HG03354 (cell line): ENCODE results near the gene SNX32.
A peak's percentile ranks its signal among the peaks of the same experiment; 100 is the strongest.

Experiments
- ATAC-seq: cut with Tn5 transposase; IDR thresholded peaks from one replicate; pipeline ENCODE4 v1.9.1; 2021; ENCODE audit warnings: mild to moderate bottlenecking; ENCODE audit not compliant: unreplicated experiment, poor library complexity, severe bottlenecking

SNX32 gene

DNA sequence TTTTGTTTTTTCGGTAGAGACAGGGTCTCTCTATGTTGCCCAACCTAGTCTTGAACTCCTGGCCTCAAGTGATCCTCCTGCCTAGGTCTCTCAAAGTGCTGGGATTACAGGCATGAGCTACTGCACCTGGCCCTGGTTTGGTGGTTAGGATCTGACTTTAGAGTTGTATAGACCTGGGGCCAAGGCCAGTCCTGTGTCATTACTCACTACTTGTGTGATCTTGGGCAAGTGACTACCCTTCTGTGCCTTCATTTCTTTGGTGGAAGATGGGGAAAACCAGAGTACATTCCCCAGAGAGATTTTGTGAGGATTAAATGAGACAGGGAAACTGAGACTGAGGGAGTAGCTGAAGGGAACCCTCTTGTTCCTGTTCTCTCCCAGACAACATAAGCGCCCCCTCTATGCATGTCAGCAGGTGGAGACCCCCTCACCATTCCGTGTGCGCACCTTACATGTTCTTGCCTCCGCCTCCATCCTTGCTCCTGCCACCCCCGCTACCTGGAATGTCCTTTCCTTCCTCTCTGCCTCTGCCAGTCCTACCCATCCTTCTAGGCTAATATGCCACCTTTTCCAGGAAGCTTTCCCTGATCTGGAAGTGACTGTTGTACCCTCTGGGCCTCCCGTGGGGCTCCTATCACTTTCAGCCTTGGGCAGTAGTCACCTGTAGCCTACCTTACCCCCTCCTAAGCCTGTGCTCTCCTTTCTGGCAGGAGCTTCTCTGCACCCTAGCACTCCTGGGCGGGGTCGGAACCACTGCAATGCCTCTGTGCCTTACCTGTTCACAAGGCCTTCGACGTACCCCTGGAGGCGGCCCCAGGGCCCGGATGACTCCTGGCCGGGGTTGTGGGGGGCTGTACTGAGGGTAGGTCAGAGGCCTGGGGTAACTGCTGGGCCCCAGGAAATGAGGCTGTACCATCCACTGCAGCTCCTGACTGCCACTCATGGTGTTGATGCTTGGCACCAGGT, 62.6 kb downstream of the SNX32 start:
- no peak for ATAC-seq

GRCh38 chr11:65897020-65897471, 63.3 kb downstream of the SNX32 start:
- ATAC-seq = no peak

DNA sequence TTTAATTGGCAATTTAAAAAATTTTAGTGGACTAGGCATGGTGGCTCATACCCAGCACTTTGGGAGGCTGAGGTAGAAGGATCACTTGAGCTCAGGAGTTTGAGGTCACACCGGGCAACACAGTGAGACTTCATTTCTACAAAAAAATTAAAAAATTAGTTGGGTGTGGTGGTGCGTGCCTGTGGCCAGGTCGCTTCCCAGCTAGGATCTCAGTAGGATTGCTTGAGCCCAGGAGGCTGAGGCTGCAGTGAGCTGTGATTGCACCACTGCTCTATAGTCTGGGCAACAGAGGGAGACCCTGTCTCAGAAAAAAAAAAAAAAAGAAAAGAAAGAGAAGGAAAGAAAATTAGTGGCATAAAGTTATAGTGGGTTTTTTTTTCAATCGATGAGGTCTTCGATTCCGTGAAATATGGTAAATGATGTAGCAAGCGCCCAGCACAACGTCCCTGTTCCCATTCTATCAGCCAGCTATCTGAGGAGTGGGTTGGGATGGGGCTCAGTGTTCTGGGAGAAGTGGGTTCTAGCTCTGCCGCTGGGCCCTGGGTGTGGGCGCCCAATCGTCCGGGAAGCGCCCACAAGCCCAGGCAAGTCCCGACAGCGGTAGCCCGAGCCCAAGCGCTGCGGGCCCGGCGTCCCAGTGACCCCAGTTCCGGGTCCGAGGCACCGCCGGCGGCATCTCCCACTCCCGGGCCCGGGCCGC, 65.0 kb downstream of the SNX32 start:
- ATAC-seq = no peak

DNA sequence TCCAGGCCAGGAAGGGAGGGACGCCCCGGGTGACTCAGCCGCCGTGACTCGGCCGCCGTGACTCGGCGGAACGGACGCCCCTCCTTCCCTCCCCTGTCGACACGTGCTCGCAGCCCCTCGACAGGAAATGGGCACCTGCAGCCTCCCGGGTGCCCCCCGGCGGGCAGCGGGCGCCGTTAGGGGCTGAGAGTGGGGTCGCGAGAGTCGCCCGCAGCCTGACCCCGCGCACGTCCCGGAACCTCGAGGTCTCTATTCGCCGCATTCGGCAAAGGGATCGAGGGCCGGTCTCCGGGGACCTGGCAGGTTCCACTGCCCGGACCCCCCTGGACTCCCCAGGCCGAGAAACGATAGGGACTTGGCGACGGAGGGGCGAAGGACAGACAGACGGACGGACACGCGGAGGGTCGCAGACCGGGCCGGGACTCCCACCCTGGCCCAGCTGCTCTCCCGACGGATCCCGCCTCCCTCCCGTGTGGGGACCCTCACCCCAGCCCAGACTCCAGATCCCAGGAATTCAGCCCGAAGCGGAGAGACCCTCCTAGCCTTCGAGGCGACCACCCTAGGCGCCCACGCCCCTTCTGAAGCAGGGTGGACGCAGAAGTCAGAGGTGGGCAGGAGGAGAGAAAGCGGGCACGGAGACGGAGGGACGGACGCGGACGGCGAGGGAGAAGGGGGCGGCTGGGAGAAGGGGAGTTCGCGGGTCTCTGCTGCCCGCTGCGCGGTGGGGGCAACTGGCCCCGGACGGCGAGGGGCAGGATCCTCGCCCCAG, 65.8 kb downstream of the SNX32 start:
- ATAC-seq = no peak

GRCh38 chr11:65900125-65900898, 66.5 kb downstream of the SNX32 start, which contains the start of gene FOSL1:
Gene FOSL1, minus strand, starts transcription at chr11:65900388. Its CDS starts 49 bp downstream, at chr11:65900339.
- ATAC-seq = peak; percentile 78

DNA sequence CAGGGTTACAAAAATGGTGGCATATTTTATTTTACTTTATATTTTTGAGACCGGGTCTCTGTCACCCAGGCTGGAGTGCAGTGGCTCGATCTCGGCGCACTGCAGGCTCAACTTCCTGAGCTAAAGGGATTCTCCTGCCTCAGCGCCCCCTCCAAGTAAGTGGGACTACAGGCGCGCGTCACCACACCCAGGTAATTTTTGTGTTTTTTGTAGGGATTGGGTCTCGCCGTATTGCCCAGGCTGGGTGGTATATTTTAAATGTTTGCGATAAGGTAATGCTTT, 67.1 kb downstream of the SNX32 start:
- ATAC-seq = no peak

DNA sequence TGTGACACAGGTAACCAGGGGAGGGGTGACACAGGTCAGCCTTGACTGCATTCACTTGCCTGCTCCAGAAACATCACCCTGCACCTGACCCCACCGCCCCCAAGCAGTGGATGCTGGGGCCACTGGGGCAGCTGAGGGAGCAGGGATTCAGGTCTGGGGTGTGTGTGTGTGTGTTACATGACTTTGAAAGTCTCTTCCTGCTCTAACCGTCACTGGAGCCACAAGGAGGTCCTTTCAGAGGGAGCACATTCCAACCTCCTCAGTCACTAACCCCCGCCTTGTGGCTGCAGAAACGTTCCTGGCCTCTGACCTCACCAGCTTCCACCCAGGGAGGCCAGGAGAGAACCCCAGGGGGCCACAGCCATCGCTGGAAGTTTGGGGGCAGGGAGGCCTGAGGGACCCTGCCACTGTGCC, 69.3 kb downstream of the SNX32 start:
- ATAC-seq = no peak
